T47D (cell line): ENCODE results near the gene RHOBTB3.

ENCODE experiments used
- DNase-seq, 2 experiments: peaks; one replicate each; pipeline versions ENCODE4 v3.0.0 to v3.0.0-alpha.2; 2011 to 2012; ENCODE audit warnings: low read depth in 1 of 2, low spot score in 1 of 2
- JUND ChIP-seq: IDR thresholded peaks from 2 replicates; pipeline ENCODE4 v1.6.1; 2012; ENCODE audit warnings: low read depth
- in situ Hi-C: cut with HindIII; loops from 2 replicates; pipeline ENCODE4 v1.10.0; 2016; ENCODE audit warnings: low sequenced_read_pairs, low pct_unique_long_range_greater_than_20kb

The RHOBTB3 gene

GRCh38 chr5:95821110-95822021 lies 90.2 kb downstream of the RHOBTB3 start:
- no peak for DNase-seq
- in situ Hi-C loops, result no loop called here
- TF ChIP-seq JUND, result no peak

- DNase-seq, result peak in 1 of 2 experiments; percentile 29
- no peak for TF ChIP-seq JUND
- in situ Hi-C loops, result no loop called here
Observed at GRCh38 chr5:95822043-95822541, 91.0 kb downstream of the RHOBTB3 start.

GRCh38 chr5:95822542-95823181 lies 91.5 kb downstream of the RHOBTB3 start, which contains the start of gene GLRX:
Gene GLRX, minus strand, starts transcription at chr5:95822726. Its CDS starts 64 bp downstream, at chr5:95822662.
- TF ChIP-seq JUND, result no peak
- in situ Hi-C loops, result no loop called here
- peak; percentile 64 to 78 for DNase-seq

GRCh38 chr5:95823218-95823737 lies 92.1 kb downstream of the RHOBTB3 start:
- in situ Hi-C loops, result no loop called here
- TF ChIP-seq JUND, result no peak
- DNase-seq, result no peak

- no peak for DNase-seq
- no peak for TF ChIP-seq JUND
- in situ Hi-C loops, result no loop called here
Observed at GRCh38 chr5:95823738-95824609, 92.8 kb downstream of the RHOBTB3 start.

GRCh38 chr5:95824747-95825146 lies 93.6 kb downstream of the RHOBTB3 start:
- no peak for TF ChIP-seq JUND
- in situ Hi-C loops, result no loop called here

GRCh38 chr5:95825495-95825894 lies 94.4 kb downstream of the RHOBTB3 start:
- TF ChIP-seq JUND, result no peak
- DNase-seq, result no peak

More at GRCh38 chr5:95824747-95825146, 93.6 kb downstream of the RHOBTB3 start:
- no peak for DNase-seq

GRCh38 chr5:95826949-95827891 lies 96.1 kb downstream of the RHOBTB3 start:
- DNase-seq, result no peak
- TF ChIP-seq JUND, result no peak
- in situ Hi-C loops, result no loop called here

More at GRCh38 chr5:95825495-95825894, 94.4 kb downstream of the RHOBTB3 start:
- in situ Hi-C loops, result no loop called here

- TF ChIP-seq JUND, result no peak
- in situ Hi-C loops, result no loop called here
- no peak for DNase-seq
Observed at GRCh38 chr5:95827892-95828246, 96.7 kb downstream of the RHOBTB3 start.

- no peak for TF ChIP-seq JUND
- DNase-seq, result no peak
- in situ Hi-C loops, result no loop called here
Observed at GRCh38 chr5:95830226-95830625, 99.1 kb downstream of the RHOBTB3 start.

GRCh38 chr5:95832664-95833063 lies 101.5 kb downstream of the RHOBTB3 start:
- TF ChIP-seq JUND, result no peak
- in situ Hi-C loops, result no loop called here

More at GRCh38 chr5:95832664-95833063, 101.5 kb downstream of the RHOBTB3 start:
- DNase-seq, result no peak
